Measurements from ENCODE around the gene TIMP4.

- TF ChIP-seq, protein P1, sequence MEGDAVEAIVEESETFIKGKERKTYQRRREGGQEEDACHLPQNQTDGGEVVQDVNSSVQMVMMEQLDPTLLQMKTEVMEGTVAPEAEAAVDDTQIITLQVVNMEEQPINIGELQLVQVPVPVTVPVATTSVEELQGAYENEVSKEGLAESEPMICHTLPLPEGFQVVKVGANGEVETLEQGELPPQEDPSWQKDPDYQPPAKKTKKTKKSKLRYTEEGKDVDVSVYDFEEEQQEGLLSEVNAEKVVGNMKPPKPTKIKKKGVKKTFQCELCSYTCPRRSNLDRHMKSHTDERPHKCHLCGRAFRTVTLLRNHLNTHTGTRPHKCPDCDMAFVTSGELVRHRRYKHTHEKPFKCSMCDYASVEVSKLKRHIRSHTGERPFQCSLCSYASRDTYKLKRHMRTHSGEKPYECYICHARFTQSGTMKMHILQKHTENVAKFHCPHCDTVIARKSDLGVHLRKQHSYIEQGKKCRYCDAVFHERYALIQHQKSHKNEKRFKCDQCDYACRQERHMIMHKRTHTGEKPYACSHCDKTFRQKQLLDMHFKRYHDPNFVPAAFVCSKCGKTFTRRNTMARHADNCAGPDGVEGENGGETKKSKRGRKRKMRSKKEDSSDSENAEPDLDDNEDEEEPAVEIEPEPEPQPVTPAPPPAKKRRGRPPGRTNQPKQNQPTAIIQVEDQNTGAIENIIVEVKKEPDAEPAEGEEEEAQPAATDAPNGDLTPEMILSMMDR (optimal IDR thresholded peaks at IDR 0.05 in 1 of 3, IDR thresholded peaks at IDR 0.05 in 1 of 3, conservative IDR thresholded peaks at IDR 0.05 in 1 of 3; ENCODE audit: extremely low read depth in 1 of 3, insufficient read depth in 2 of 3, low read length in 3 of 3), result no peak
- TF ChIP-seq EZH2 (IDR thresholded peaks at IDR 0.05; ENCODE audit: low read length), result no peak
Measured at GRCh38 chr3:12194209-12194608, 35.5 kb upstream of the TIMP4 start.
